Esophagus squamous epithelium (tissue), 5 donors: Measurements from ENCODE around the gene SMARCD1. TPM values are rescaled to one million over a fixed set of nuclear protein-coding genes. Genes with fewer than 3 reads are reported as not detected.

ENCODE experiments used
- DNase-seq: peaks from one replicate; lab custom pipeline; 2025; lab: John Stamatoyannopoulos, UW
- H3K27ac ChIP-seq, 4 donors: fragments of 200-600 bp; sonication (generic); one replicate each; pipeline ENCODE4 v1.5.1; 2016 to 2019; ENCODE audit warnings: mild to moderate bottlenecking in 1 of 4
- H3K27me3 ChIP-seq, 4 donors: fragments of 200-600 bp; sonication (generic); 1 replicate in 3 of 4; 2 replicates in 1 of 4; pipeline versions ENCODE4 v1.5.1 to v1.6.0; 2017 to 2021; ENCODE audit warnings: antibody characterized with exemption in 1 of 4
- H3K36me3 ChIP-seq, 3 donors: fragments of 200-600 bp; sonication (generic); one replicate each; pipeline ENCODE4 v1.5.1; 2016 to 2019
- H3K4me1 ChIP-seq, 3 donors: fragments of 200-600 bp; sonication (generic); one replicate each; pipeline ENCODE4 v1.5.1; 2017 to 2019
- H3K4me3 ChIP-seq, 4 donors: fragments of 200-600 bp; sonication (generic); 1 replicate in 3 of 4; 2 replicates in 1 of 4; pipeline ENCODE4 v1.5.1; 2016 to 2019; ENCODE audit warnings: mild to moderate bottlenecking in 2 of 4, moderate library complexity in 1 of 4
- H3K9me3 ChIP-seq, 3 donors: fragments of 200-600 bp; sonication (generic); one replicate each; pipeline ENCODE4 v1.5.1; 2016 to 2019
- CTCF ChIP-seq, 6 experiments: fragments of 450-650 bp in 4 of 6; fragments of 200-600 bp in 2 of 6; sonication (generic) in 2 of 6; IDR thresholded peaks; one replicate each; pipeline ENCODE4 v1.5.1; 2016 to 2019; ENCODE audit warnings: antibody characterized with exemption in 6 of 6, mild to moderate bottlenecking in 4 of 6, moderate library complexity in 4 of 6
- POLR2A ChIP-seq, 4 donors: fragments of 450-650 bp; IDR thresholded peaks; one replicate each; pipeline ENCODE4 v1.6.1; 2017; ENCODE audit warnings: antibody characterized with exemption in 4 of 4, mild to moderate bottlenecking in 4 of 4, moderate library complexity in 3 of 4
- WGBS, 2 donors: methylation state at CpG; one replicate each; pipeline ENCODE4 v1.1.5; 2018; 5-methylcytosine and 5-hydroxymethylcytosine counted together
- intact Hi-C: fragments of 100-400 bp; cut with DNase I; formaldehyde crosslinking; loops from one replicate; pipeline ENCODE4 v1.15.0; 2022
- total RNA-seq, 4 donors: library from RNA; depleted of rRNA; stranded (reverse); fragments of >200 nt; gene quantifications; one replicate each; pipeline ENCODE4 v1.1.0, GENCODE V29; 2016
- donor health status: DM: yes; HTN: yes; CAD: no.

The SMARCD1 gene
- total RNA-seq, 4 donors from 2014 or later: 34.5 to 67.8 (median 46.5) TPM

DNA sequence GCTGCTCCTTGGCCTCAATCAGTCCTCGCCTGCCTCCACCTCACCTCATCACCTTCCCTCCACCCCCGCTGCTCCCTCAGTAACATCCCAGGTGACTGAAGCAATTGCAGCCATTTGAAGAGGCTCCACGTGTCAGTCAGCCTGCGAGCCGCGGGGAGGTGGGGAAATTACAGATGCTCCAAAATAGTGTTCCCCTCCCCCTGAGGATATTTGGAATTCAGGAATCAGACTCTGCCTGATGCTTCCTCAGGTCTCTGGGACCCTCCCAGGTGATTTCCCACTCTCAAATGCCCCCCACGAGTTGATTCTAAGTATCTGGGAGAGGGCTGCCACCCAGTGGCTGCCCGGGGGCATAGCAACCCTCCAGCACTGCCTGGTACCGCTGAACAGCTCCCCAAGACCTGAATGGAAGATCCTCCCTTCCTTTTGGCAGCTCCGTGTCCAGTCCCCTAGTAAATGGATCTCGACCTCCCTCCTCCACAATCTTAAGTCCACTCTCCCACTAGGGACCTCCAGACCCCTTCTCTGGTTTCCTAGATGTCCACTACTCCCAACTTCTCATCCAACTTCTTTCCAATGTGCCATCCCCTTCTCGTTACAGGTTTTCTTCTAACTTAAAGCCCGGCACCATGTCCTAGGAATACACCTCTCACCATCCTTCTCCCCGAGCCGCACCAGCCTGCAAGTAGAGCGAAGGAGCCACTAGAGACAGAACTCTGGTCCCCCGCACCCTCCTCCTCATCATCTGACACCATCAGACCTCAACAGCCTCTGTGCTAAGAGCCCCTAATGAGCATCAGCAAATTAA is 29.1 kb upstream of the SMARCD1 start:
- no peak overlapping the region for H3K27ac ChIP-seq

DNA sequence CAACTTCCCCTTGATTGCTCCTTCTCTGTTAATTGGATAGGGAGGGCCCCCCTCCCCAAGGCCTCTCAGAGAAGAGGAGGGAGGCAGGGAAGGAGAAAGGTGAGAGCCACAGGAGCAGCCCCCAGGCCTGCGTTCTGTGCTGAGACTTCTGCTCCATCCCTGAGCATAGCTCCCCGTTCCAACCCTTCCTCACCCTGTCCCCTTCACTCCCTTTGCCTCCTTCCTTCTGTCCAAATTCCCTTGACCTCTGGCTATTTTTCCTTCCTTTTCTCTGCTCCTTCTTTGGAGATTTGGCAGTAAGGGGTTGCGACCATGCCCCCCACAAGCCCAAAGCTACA is 28.5 kb upstream of the SMARCD1 start:
- DNase-seq: no peak
- no peak for TF ChIP-seq CTCF (IDR thresholded peaks at IDR 0.05)
- no peak for TF ChIP-seq POLR2A (IDR thresholded peaks at IDR 0.05)
- intact Hi-C loops: loop anchor here (5.0 to 10.0 kb wide), 2 partner anchors 89 to 192 kb away; no protein-coding TSS in a partner anchor
- H3K27me3 ChIP-seq: peaks cover 0 to 65% (median 0%) of the 10 kb centered on the region in 4 donors
- no peaks in the 10 kb centered on the region for H3K36me3 ChIP-seq
- 14 to 40% methylated on average over 3 of the region's 3 CpGs for WGBS, 2 donors
- no peaks in the 10 kb centered on the region for H3K9me3 ChIP-seq
- H3K27ac ChIP-seq: peak overlapping the region in 1 of 4 donors; percentile 64
- peaks cover 18 to 34% (median 21%) of the 10 kb centered on the region in 3 donors for H3K4me1 ChIP-seq
- H3K4me3 ChIP-seq: peak overlapping the region in 3 of 4 donors; percentile 59 to 75 (median 67)

More for the DNA sequence above, 29.1 kb upstream of the SMARCD1 start:
- intact Hi-C loops: loop anchor here (5.0 to 10.0 kb wide), 2 partner anchors 89 to 191 kb away; no protein-coding TSS in a partner anchor
- H3K27me3 ChIP-seq: peaks cover 0 to 71% (median 0%) of the 10 kb centered on the region in 4 donors
- no peaks in the 10 kb centered on the region for H3K9me3 ChIP-seq
- no peaks in the 10 kb centered on the region for H3K36me3 ChIP-seq
- TF ChIP-seq POLR2A (IDR thresholded peaks at IDR 0.05) (no peak), CTCF (IDR thresholded peaks at IDR 0.05) (peak; percentile 78 to 94 (median 88))
- H3K4me1 ChIP-seq: peaks cover 18 to 34% (median 21%) of the 10 kb centered on the region in 3 donors
- H3K4me3 ChIP-seq: peak overlapping the region in 2 of 4 donors; percentile 13 to 37
- 6 to 9% methylated on average over 15 to 16 of the region's 17 CpGs for WGBS, 2 donors
- DNase-seq: no peak

DNA sequence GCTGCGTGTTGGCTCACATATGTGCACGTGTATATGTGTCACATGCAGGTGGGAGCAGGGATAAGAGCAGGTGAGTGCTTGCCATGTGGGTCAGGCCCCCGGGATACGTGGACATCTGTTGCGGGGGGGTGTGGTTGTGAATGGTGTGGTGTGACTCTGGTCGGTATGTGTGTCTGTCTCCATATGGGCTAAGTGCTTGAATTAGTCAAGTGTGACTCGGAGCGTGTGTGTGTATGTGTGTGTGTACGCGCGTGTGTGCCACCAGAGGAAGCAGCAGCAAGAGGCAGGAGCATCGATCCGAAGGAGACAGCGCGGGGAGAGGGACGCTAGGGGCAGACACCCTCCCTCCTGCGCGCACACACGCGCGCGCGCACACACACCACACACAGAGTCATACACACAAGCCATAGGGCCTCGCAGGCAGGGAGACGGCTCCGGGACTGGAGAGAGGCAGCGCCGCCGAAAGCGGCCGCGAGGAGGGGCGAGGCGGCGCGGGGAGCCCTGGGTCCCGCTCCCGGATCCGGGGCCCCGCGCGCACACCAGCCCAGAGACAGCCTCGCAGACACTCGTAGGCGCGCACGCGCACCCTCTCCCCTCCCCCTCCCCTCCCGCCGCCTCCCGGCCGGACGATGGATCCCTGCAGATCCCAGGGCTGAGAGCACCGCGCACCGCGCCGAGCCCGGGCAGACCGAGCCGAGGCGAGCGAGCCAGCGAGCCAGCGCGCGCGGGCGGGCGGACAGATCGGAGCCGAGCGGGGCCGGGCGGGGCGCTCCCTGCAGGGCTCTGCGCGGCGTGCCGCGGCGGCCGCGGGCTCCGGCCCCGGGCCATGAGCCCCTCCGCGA is 27.9 kb upstream of the SMARCD1 start, which contains the start of gene ASIC1:
ASIC1 (plus strand) TSS at position 597 of the 842 bp plus-strand sequence. CDS start 1,171 bp downstream, outside the sequence.
- H3K27ac ChIP-seq: peak within 1 kb of the TSS; percentile 29 to 71 (median 59)

More for the DNA sequence above, 27.9 kb upstream of the SMARCD1 start, which contains the start of gene ASIC1:
- TF ChIP-seq POLR2A (IDR thresholded peaks at IDR 0.05) (no peak), CTCF (IDR thresholded peaks at IDR 0.05) (peak in 2 of 6 experiments; percentile 5 to 28)
- no peak for DNase-seq
- H3K4me3 ChIP-seq: peak within 1 kb of the TSS; percentile 55 to 75 (median 63)
- intact Hi-C loops: loop anchor here (5.0 to 10.0 kb wide), 2 partner anchors 90 to 192 kb away; no protein-coding TSS in a partner anchor
- no peaks in the 10 kb centered on the region for H3K9me3 ChIP-seq
- H3K4me1 ChIP-seq: peaks cover 18 to 34% (median 21%) of the 10 kb centered on the region in 3 donors
- H3K27me3 ChIP-seq: peaks cover 0 to 59% (median 0%) of the 10 kb centered on the region in 4 donors
- no peaks in the 10 kb centered on the region for H3K36me3 ChIP-seq
- WGBS, 2 donors: 1 to 2% methylated on average over 10 to 18 of the region's 88 CpGs
